Endothelial cell of umbilical vein (primary cell): Measurements from ENCODE around the gene LILRA2.

ENCODE experiments used
- FOS ChIP-seq: IDR thresholded peaks from 2 replicates; pipeline ENCODE4 v1.6.1; 2011; ENCODE audit warnings: mild to moderate bottlenecking, low read length, moderate library complexity, borderline replicate concordance; ENCODE audit not compliant: insufficient read depth
- MYC ChIP-seq: IDR thresholded peaks from one replicate; pipeline ENCODE4 v1.6.1; 2011; ENCODE audit warnings: mild to moderate bottlenecking, low read depth, low read length
- TF ChIP-seq, protein P1 (sequence below), 2 donors: IDR thresholded peaks; 1 replicate in 1 of 2; 2 replicates in 1 of 2; pipeline ENCODE4 v1.5.1; 2011; ENCODE audit warnings: low read length in 2 of 2, mild to moderate bottlenecking in 2 of 2, moderate library complexity in 2 of 2, control low read depth in 1 of 2, inconsistent platforms in 1 of 2, low read depth in 1 of 2; ENCODE audit not compliant: insufficient read depth in 1 of 2; ENCODE audit errors: extremely low read depth in 1 of 2

DNA sequence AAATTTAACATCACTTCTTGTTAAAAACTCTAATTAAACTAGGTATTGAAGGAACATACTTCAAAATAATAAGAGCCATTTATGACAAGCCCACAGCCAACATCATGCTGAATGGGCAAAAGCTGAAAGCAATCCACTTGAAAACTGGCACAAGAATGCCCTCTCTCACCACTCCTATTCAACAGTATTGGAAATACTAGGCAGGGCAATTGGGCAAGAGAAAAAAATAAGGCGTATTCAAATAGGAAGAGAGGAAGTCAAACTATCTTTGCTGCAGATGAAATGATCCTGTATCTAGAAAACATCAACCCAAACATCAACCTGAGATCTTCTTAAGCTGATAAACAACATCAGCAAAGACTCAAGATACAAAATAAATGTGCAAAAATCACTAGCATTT is 41.1 kb downstream of the LILRA2 start:
- TF ChIP-seq, protein P1, sequence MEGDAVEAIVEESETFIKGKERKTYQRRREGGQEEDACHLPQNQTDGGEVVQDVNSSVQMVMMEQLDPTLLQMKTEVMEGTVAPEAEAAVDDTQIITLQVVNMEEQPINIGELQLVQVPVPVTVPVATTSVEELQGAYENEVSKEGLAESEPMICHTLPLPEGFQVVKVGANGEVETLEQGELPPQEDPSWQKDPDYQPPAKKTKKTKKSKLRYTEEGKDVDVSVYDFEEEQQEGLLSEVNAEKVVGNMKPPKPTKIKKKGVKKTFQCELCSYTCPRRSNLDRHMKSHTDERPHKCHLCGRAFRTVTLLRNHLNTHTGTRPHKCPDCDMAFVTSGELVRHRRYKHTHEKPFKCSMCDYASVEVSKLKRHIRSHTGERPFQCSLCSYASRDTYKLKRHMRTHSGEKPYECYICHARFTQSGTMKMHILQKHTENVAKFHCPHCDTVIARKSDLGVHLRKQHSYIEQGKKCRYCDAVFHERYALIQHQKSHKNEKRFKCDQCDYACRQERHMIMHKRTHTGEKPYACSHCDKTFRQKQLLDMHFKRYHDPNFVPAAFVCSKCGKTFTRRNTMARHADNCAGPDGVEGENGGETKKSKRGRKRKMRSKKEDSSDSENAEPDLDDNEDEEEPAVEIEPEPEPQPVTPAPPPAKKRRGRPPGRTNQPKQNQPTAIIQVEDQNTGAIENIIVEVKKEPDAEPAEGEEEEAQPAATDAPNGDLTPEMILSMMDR (IDR thresholded peaks at IDR 0.05; ENCODE audit: extremely low read depth in 1 of 2, insufficient read depth in 1 of 2, low read depth in 1 of 2, low read length in 2 of 2): no peak
- no peak for TF ChIP-seq FOS
- no peak for TF ChIP-seq MYC
